ENCODE measurements around the gene NR4A1.

DNA sequence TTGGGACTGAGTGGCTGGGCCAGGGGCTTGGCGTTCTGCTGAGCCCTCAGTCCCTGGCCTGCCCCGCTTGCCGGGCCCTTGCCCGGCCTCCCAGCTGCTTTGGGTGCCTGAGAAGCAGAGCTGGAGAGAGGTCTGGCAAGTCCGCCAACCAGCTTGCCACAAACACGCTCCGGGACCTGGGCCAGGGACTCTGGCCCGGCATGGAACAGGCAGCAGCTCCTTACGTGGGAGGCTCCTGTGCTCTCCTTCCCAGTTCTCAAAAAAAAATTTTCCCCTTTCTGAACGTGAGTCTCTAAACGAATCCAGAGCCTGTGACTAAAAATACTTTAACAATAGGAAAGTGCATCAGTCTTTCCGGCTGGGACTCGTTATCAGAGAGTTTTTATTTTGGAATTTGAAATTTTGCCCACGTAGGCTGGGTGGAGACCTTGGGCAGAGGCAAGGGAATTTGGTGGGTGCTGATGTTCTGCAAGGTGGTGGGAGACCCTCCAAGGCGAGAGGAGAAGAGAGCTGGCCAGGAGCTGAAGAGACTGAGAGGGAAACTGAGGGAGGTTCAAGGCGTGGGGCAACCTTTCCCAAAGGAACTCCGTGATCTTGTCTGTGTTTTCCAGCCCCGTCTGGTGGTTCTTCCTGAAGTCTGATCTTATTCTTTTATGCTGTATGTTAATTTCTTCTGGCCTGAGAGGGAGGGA, 6.8 kb upstream of the NR4A1 start:
- TF ChIP-seq, protein P1, sequence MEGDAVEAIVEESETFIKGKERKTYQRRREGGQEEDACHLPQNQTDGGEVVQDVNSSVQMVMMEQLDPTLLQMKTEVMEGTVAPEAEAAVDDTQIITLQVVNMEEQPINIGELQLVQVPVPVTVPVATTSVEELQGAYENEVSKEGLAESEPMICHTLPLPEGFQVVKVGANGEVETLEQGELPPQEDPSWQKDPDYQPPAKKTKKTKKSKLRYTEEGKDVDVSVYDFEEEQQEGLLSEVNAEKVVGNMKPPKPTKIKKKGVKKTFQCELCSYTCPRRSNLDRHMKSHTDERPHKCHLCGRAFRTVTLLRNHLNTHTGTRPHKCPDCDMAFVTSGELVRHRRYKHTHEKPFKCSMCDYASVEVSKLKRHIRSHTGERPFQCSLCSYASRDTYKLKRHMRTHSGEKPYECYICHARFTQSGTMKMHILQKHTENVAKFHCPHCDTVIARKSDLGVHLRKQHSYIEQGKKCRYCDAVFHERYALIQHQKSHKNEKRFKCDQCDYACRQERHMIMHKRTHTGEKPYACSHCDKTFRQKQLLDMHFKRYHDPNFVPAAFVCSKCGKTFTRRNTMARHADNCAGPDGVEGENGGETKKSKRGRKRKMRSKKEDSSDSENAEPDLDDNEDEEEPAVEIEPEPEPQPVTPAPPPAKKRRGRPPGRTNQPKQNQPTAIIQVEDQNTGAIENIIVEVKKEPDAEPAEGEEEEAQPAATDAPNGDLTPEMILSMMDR (IDR thresholded peaks at IDR 0.05): no peak
- TF ChIP-seq POLR2A (IDR thresholded peaks at IDR 0.05): no peak
